GM15510 (cell line): ENCODE results near the gene FHAD1.

Experiments used
- POLR2A ChIP-seq: IDR thresholded peaks from 3 replicates; pipeline ENCODE4 v1.6.1; 2011; ENCODE audit warnings: borderline replicate concordance; ENCODE audit not compliant: insufficient read length; ENCODE audit errors: extremely low read depth

Gene FHAD1

DNA sequence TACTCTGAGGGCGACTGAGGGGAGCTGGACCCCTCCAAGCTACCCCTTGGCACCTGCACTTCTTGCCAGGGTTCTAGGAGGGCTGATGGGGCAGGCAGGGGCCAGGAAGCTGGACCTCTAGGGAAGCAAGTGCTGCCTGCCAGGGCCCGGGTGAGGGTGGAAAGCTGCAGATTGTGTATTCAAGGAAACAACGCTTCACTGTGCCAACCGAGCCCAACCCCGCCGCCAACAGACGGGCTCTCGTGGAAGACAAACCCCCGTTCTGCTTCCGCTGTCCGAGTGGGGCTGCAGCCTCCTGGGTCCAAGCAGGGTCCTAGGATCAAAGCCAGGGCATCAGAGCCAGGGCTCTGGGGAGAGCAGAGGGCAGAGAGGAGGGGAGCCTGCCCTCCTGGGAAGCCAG is 165.8 kb downstream of the FHAD1 start:
- TF ChIP-seq POLR2A: no peak

DNA sequence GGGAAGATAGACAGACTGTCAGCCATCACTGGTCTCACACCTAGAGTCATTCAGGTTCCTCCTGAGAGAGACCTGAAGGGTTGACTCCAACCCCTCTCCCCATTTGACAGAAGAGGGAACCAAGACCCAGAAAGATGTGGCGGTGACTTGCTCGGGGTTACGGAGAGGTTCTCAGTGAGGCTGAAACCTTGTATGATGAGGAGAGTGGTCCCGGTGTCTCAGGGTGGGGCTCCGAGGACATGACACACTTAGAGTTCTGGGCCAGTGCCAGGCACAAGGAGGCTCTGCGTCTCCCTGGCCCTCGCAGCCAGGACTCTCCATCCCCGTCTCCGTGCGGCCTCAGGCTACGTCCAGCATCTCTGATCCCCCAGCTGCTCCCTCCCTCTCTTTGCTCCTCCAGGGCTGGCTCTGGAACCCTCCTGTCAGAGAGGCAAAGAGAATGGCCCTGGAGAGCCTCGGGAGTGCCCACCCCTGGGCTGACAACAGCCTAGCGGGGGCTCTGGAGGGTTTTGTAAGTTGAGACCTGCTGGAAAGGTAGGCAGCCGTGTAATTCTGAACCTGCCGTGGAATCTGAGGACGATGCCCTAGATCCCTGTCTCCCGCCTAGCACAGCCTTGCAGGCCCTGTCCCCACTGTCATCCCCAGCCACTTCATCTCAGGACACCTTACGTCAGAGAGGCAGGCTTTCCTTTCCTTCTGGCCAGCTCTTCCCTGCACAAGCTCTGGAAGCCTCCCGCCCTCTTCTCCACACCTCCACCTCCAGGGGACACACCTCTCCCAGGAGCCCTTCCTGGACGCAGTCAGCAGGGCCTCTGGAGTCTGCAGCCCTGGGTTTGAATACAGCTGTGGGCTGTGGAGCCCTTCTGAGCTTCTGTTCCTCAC is 166.8 kb downstream of the FHAD1 start:
- TF ChIP-seq POLR2A: no peak

DNA sequence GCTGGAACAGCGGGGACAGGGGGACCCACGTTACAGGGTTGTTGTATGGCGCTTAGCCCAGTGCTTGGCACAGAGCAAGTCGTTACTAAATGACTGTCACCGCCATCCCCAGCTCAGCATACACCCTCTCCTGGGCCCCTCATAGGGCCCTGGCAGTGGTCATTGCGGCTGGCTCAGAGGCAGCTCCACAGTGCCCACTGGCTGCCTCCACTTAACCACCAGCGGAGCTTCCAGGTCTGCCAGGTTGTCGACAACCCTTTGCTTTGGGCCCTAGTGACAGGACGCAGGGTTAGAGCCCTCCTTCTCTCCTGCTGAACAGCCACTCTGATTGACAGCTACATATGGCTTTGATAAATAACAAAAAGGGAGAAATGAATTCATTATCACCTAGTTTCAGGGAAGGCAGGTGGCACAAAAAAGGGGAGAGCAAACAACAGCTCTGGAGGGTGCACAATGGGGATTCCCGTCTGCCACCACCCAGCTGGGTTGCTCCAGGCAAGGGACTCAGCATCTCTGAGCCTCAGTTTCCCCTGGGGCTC is 167.5 kb downstream of the FHAD1 start:
- no peak for TF ChIP-seq POLR2A

DNA sequence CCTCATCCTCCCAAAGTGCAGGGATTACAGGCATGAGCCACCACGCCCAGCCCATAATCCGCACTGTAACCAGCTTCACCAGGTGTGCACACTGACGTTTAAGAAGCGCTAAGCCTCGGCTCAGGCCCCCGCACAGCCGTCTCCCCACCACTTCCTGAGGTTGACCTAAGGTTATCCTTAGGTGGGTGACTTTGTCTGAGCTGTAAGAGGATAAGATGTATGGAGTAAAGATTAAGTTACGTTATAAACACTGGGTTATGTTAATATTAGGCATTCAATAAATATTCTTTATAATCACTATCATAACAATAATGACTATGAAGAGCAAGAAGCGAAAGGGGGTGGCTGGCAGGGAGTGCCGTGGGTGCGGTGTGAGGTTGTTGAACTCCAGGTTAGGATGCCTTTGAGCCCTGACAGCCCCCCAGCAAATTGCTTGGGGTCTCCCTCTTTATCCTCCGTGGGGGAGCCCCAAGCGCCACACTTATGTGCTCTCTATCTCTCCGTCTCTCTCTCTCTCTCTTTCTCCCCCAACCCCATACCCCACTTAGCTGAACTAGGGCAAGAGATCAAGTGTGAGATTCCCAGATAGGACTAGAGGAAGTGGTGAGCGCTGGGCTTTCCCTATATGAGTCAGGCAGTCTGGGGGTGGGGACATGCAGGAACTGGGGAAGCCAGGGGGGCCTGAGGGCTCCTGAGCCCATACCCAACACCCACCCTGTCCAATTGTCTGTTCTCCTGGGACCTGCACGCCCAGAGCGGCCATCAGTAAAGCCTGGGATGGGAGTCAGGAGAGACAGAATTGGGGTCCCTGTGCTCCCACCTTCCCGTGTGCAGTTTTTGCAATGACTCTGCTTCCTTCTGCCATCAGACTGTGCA is 170.3 kb downstream of the FHAD1 start:
- no peak for TF ChIP-seq POLR2A

DNA sequence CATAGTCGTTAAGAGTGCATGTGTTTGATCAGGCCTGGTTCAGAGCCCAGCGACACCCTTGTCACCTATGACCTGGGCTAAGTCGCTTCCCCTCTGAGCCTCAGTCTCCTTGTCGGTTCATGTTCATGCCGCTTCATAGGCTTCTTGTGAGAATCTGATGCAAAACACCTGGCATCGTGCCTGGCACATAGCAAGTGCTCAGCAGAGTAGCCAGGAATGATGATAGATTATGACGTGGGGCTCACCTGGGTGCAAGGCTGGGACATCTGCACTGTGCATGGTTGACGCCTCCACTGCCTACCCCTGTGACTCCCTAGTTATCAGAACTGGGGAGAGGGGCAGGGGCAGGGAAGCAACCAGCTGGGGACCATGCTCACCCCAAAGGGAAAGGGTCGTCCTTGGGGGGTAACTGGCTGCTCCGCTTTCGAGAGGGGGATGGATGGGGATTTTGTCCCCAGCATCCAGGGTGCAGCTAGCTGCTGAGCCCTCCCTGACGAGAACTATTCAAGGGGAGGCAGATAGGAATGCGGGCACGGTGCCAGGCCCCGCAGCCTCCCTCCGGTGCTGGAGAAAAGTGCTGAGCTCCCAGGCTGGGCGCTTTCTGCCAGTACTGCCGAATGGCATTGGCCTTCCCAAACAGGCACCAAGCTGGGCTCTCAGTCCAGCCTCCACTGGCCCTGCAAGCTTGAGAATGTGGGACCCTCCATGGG is 171.9 kb downstream of the FHAD1 start:
- no peak for TF ChIP-seq POLR2A

DNA sequence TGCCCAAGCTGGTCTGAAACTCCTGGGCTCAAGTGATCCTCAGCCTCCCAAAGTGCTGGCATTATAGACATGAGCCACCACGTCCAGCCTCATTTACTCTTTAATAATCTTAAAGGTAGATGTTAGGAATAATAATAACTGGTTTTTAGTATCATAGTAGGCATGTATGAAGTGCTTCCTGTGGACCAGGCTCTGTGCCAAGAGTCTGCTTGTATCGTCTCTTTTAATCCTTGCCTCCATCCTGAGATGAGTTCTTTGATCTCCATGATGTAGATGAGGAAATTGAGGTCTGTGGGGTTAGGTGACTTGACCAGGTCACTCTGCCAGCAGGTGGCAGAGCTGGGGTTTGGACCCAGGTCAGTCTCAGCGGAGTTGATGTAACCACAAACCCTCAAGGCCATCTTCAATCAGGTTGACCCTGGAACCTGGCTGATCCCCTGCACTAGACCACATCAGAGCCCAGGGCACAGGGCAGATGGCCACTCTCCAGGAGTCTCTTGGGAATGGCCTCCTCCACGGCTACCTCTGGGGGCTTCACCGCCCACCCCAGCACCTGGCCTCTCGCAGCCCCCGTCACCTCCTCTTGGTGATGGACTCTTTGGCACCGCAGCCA is 173.9 kb downstream of the FHAD1 start:
- TF ChIP-seq POLR2A: no peak

DNA sequence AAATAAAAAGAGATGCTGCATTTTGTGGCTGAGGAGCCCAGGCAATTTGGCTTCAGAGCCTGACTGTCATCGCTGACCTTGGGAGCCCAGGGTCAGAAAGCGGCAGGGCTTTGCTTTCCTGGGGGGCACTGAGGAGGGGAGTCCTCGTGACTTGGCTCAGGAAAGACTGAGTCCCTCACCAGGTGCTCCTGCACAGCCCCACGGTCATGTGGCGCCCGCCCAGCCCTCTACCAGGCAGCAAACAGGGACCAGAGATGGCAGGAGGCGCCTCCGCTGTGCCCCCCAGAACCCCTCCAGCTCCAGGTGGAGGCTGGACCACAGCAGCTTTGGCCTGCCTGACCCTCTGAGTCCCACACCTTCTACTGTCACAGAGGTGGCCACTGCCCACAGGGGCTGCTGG is 175.8 kb downstream of the FHAD1 start:
- no peak for TF ChIP-seq POLR2A

DNA sequence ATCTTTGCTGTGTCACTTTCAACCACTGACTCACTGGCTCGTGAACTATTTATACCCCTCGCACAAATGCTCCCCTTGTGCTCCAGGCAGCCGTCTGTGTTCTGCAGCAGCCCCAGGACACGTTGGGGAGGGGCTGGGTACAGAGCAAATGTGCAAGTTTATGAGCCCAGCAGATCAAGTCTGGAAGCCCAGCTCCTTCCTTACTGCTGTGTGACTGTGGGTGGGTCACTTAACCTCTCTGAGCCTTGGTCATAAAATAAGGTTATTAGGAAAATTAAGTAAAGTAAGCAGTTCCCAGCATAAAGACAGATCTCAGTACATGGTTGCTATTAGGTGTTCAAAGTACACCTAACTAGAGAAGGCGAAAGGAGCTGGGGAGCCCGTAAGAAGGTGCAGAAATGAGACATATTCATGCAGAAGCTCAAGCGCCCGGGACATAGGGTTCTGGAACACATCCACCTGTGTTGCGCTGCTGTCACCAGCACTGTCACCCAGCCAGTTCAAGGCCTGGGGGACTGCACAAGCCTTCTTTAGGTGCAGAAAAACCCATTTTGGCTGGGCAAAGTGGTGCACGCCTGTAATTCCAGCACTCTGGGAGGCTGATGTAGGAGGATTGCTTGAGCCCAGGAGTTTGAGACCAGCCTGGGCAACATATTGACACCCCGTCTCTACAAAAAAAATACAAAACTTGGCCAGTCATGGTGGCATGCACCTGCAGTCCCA is 176.5 kb downstream of the FHAD1 start:
- no peak for TF ChIP-seq POLR2A

DNA sequence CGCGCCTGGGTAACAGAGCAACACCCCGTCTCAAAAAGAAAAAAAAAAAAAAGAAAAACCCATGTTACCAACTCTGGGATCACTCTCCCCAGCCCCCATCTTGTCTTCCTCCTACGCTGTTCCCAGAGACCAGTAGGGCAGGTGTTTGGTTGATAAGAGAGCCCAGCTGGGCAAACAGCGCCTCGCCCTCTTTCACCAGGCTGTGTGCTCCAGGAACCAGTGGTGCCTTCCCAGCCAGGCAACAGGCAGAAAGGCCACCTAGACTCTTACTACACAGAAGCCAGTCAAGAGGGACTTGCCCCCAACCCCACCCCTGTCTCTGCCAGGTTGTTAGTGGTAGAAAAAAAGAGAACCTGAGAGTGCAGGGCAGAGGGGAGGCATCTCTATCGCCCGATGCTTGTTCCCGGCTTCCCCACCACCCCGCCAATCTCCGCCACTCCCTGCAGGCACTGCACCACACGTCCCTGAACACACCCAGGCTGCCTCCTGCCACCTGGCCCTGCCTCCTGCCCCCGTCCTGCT is 177.2 kb downstream of the FHAD1 start:
- TF ChIP-seq POLR2A: no peak

DNA sequence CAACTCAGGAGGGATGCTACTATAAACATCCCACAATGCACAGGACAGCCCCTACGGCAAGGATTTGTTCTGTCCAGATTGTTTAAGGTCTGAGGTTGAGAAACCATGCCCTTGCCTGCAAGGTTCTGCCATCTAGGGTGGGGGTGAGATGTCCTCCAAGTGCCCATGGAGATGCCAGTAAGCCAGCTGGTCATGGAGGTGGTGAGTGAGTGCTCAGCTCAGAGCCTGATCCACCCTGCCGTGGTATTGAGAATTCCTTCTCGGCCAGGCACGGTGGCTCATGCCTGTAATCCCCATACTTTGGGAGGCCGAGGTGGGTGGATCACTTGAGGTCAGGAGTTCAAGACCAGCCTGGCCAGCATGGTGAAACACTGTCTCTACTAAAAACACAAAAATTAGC is 178.0 kb downstream of the FHAD1 start:
- no peak for TF ChIP-seq POLR2A

DNA sequence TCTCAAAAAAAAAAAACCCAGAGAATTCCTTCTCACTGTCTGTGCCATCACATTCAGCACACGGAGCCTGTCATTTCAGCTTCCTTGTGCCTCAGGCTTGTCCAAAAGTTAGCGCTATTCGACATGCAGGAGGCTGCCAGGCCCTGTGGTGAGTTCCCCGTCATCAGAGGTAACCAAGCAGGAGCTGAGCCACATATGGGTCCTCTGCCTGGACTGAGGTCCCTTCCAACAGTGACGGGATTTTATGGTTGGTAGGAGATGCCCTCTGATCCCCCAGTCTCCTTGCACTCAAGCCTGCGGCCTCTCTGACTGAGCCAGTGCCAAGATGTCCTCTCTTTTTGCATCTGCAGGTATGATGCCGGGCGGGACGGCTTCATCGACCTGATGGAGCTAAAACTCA is 178.5 kb downstream of the FHAD1 start:
- no peak for TF ChIP-seq POLR2A

DNA sequence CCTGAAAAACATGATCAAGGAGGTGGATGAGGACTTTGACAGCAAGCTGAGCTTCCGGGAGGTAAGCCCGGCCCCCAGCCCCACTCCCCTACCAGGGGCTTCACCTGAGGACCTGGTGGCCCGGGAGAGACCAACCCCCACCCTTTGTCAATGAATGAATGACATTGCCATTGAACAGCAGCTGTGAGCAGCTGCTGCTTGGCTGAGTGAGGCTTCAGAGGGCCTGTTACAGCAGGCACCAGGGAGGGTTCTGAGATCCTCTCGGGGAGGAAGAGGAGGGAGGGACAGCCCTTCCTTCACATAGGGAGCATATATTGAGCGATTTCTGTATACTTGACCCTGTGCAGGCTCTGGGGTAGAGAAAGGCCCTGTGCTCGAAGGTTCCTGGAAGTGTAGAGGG is 178.9 kb downstream of the FHAD1 start:
- TF ChIP-seq POLR2A: no peak

DNA sequence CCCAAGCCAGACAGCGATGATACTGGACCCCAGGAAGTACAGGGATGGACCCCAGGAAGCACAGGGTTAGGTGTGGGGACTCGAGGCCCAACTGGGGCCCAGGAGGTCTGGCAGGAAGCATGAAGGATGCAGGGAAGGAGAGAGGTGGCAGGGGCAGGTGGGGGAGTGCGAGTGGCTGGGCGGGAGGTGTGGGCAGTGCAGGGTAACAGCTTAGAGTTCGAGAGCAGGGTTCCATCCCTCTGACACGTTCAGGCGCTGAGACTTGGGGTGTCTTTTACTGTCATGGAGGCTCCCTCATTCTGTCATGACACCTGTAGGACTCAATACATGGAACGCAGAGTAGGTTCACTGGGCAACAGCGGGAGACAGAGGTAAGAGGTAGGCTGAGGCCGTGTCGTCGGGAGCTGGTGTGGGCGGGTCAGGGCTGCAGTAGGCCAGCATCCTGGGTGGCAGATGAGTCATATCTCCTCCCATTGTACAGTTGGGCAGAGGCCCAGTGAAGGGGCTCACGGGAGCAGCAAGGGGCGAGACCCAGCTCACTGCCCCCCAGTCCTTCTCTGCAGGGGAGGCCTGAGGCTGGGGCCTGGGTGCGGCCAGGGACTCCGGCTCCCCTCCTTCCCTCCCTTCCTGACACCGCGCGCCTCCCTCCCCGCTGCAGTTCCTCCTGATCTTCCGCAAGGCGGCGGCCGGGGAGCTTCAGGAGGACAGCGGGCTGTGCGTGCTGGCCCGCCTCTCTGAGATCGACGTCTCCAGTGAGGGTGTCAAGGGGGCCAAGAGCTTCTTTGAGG is 179.7 kb downstream of the FHAD1 start:
- TF ChIP-seq POLR2A: no peak
